Measurements from ENCODE around the gene RAVER1.
"Not testable (repeated sequence)": the region's sequence is repeated elsewhere in the genome, so short reads cannot be mapped to it uniquely, and the experiment has no call there.

RAVER1 gene

DNA sequence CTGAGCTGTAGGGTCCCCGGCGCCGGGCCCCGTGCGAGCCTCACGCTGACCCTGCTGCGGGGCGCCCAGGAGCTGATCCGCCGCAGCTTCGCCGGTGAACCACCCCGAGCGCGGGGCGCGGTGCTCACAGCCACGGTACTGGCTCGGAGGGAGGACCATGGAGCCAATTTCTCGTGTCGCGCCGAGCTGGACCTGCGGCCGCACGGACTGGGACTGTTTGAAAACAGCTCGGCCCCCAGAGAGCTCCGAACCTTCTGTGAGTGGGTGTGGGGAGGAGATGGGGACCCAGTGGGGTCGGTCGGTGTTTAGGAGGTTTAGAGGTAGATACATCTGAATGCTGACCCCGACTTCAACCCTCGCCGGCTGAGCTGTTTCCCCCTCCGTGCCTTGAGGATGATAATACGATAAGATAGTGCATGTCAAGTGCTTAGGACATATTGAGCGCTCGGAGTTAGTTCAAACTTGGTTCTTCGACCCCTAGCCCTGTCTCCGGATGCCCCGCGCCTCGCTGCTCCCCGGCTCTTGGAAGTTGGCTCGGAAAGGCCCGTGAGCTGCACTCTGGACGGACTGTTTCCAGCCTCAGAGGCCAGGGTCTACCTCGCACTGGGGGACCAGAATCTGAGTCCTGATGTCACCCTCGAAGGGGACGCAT, 41.6 kb downstream of the RAVER1 start:
- in situ Hi-C loops (cut with MboI; ENCODE audit: low sequenced_read_pairs): no loop called here

- in situ Hi-C loops (cut with MboI; ENCODE audit: low sequenced_read_pairs): no loop called here
Observed at GRCh38 chr19:10290876-10291553, 42.3 kb downstream of the RAVER1 start.

DNA sequence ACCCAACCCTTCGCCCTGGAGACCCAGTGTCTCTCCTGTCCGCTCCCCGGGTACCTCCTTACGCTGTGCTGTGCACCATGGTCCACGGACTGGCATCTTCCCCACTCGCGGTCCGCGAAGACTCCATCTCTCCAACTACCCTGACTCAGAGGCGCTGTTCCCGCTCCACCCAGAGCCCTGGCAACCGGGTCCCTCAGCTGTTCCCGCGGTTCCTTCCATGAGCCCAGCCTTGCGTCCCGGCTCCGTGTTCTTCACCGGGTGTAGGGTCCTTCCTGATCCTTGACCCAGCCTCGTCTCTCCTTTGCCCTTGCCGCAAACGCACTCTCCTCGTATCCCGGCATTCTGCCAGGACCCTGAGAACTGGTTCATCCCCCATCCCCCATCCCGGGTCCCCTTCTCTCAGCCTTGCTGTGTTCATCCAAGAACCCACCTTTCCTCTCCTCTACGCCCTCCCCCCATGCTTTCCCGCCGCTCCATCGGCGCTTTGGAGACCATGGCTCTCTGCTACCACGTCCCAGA, 42.9 kb downstream of the RAVER1 start:
- in situ Hi-C loops (cut with MboI; ENCODE audit: low sequenced_read_pairs): no loop called here

DNA sequence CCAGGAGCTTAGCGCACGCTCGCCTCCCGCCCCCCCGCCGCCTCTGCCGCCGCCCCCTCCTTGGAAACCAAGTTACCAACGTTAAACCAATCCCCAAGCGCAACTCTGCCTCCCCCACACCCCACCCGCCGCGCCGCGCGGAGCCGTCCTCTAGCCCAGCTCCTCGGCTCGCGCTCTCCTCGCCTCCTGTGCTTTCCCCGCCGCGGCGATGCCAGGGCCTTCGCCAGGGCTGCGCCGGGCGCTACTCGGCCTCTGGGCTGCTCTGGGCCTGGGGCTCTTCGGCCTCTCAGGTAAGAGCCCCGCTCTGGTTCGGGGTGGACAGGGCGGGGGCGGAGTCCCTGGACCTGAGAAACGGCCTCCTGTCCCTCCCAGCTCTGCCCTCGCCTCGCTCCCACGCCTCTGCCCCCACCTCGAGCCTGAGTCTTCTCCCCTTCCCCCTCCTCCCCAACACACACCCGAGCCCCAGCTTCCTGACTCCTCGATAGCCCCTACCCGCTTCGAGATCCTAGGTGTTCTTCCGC, 43.4 kb downstream of the RAVER1 start, which contains the start of gene ICAM5:
ICAM5 (plus strand) TSS at position 117 of the 521 bp plus-strand sequence; CDS start at position 209, 92 bp downstream.
- in situ Hi-C loops (cut with MboI; ENCODE audit: low sequenced_read_pairs): no loop called here

- in situ Hi-C loops (cut with MboI; ENCODE audit: low sequenced_read_pairs): no loop called here
Observed at GRCh38 chr19:10289167-10289835, 44.0 kb downstream of the RAVER1 start.

DNA sequence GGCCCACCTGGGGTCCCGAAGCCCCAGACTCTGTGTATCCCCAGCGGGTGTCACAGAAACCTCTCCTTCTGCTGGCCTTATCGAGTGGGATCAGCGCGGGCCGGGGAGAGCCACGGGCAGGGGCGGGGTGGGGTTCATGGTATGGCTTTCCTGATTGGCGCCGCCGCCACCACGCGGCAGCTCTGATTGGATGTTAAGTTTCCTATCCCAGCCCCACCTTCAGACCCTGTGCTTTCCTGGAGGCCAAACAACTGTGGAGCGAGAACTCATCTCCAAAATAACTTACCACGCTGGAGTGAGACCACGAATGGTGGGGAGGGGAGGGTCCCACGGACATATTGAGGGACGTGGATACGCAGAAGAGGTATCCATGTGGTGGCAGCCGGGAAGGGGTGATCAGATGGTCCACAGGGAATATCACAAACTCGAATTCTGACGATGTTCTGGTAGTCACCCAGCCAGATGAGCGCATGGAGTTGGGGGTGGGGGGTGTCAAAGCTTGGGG, 44.6 kb downstream of the RAVER1 start:
- in situ Hi-C loops (cut with MboI; ENCODE audit: low sequenced_read_pairs): no loop called here

DNA sequence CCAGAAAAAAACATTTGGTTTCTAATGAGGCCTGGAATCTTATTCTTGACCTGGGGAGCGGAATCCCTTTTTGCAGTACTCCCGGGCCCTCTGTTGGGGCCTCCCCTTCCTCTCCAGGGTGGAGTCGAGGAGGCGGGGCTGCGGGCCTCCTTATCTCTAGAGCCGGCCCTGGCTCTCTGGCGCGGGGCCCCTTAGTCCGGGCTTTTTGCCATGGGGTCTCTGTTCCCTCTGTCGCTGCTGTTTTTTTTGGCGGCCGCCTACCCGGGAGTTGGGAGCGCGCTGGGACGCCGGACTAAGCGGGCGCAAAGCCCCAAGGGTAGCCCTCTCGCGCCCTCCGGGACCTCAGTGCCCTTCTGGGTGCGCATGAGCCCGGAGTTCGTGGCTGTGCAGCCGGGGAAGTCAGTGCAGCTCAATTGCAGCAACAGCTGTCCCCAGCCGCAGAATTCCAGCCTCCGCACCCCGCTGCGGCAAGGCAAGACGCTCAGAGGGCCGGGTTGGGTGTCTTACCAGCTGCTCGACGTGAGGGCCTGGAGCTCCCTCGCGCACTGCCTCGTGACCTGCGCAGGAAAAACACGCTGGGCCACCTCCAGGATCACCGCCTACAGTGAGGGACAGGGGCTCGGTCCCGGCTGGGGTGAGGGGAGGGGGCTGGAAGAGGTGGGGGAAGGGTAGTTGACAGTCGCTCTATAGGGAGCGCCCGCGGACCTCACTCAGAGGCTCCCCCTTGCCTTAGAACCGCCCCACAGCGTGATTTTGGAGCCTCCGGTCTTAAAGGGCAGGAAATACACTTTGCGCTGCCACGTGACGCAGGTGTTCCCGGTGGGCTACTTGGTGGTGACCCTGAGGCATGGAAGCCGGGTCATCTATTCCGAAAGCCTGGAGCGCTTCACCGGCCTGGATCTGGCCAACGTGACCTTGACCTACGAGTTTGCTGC, 46.3 kb downstream of the RAVER1 start, which contains the start of gene ICAM4:
ICAM4 (plus strand) TSS at position 153 of the 935 bp plus-strand sequence; CDS start at position 211, 58 bp downstream.
- in situ Hi-C loops (cut with MboI; ENCODE audit: low sequenced_read_pairs): no loop called here

DNA sequence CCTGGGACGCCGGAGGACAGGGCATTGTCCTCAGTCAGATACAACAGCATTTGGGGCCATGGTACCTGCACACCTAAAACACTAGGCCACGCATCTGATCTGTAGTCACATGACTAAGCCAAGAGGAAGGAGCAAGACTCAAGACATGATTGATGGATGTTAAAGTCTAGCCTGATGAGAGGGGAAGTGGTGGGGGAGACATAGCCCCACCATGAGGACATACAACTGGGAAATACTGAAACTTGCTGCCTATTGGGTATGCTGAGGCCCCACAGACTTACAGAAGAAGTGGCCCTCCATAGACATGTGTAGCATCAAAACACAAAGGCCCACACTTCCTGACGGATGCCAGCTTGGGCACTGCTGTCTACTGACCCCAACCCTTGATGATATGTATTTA, 47.9 kb downstream of the RAVER1 start:
- in situ Hi-C loops (cut with MboI; ENCODE audit: low sequenced_read_pairs): no loop called here

- in situ Hi-C loops (cut with MboI; ENCODE audit: low sequenced_read_pairs): no loop called here
Observed at GRCh38 chr19:10284960-10285278, 48.4 kb downstream of the RAVER1 start.

DNA sequence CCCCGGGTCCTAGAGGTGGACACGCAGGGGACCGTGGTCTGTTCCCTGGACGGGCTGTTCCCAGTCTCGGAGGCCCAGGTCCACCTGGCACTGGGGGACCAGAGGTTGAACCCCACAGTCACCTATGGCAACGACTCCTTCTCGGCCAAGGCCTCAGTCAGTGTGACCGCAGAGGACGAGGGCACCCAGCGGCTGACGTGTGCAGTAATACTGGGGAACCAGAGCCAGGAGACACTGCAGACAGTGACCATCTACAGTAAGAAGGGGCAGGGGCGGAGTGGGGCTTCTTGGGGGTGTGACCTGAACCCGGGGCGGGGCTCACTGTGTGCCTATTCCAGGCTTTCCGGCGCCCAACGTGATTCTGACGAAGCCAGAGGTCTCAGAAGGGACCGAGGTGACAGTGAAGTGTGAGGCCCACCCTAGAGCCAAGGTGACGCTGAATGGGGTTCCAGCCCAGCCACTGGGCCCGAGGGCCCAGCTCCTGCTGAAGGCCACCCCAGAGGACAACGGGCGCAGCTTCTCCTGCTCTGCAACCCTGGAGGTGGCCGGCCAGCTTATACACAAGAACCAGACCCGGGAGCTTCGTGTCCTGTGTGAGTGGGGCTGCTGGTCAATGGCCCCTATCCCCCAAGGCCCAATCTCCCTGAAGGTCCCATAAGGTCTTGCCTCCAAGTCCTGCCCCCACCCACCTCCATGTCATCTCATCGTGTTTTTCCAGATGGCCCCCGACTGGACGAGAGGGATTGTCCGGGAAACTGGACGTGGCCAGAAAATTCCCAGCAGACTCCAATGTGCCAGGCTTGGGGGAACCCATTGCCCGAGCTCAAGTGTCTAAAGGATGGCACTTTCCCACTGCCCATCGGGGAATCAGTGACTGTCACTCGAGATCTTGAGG, 49.0 kb downstream of the RAVER1 start:
- in situ Hi-C loops (cut with MboI; ENCODE audit: low sequenced_read_pairs): no loop called here

DNA sequence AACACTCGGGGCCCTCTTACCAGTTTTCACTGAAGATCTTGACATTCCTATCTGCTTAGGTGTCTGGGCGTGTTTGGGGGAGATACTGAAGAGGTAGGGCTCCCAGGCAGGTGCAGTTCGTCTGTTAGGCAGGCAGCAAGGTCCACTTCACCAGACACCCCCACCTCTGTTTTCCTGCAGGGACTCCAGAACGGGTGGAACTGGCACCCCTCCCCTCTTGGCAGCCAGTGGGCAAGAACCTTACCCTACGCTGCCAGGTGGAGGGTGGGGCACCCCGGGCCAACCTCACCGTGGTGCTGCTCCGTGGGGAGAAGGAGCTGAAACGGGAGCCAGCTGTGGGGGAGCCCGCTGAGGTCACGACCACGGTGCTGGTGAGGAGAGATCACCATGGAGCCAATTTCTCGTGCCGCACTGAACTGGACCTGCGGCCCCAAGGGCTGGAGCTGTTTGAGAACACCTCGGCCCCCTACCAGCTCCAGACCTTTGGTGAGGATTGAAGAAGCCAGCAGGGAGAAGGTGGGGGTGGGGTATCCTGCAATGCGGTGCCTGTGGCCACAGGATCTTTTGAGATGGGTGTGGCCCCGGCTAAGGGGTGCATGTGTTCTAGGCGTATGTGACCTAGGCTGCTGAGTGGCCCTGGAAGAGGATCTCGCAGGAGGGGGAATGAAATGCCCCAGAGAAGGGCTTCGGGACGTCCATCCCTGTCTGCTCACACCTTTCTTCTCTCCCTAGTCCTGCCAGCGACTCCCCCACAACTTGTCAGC, 49.8 kb downstream of the RAVER1 start:
- in situ Hi-C loops (cut with MboI; ENCODE audit: low sequenced_read_pairs): no loop called here

DNA sequence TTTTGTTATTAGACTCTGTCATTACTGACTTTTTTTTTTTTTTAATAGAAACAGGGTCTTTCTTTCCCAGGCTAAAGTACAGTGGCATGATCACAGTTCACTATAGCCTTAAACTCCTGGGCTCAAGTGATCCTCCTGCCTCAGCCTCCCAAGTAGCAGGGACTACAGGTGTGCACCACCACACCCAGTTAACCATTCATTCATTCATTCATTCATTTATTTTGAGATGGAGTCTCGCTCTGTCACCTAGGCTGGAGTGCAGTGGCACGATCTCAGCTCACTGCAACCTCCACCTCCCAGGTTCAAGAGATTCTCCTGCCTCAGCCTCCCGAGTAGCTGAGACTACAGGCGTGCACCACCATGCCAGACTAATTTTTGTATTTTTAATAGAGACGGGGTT, 51.3 kb downstream of the RAVER1 start:
- in situ Hi-C loops (cut with MboI; ENCODE audit: low sequenced_read_pairs): not testable (repeated sequence)

GRCh38 chr19:10279737-10280442, 53.4 kb downstream of the RAVER1 start:
- in situ Hi-C loops (cut with MboI; ENCODE audit: low sequenced_read_pairs): no loop called here

- in situ Hi-C loops (cut with MboI; ENCODE audit: low sequenced_read_pairs): no loop called here
Observed at GRCh38 chr19:10278935-10279334, 54.4 kb downstream of the RAVER1 start.

DNA sequence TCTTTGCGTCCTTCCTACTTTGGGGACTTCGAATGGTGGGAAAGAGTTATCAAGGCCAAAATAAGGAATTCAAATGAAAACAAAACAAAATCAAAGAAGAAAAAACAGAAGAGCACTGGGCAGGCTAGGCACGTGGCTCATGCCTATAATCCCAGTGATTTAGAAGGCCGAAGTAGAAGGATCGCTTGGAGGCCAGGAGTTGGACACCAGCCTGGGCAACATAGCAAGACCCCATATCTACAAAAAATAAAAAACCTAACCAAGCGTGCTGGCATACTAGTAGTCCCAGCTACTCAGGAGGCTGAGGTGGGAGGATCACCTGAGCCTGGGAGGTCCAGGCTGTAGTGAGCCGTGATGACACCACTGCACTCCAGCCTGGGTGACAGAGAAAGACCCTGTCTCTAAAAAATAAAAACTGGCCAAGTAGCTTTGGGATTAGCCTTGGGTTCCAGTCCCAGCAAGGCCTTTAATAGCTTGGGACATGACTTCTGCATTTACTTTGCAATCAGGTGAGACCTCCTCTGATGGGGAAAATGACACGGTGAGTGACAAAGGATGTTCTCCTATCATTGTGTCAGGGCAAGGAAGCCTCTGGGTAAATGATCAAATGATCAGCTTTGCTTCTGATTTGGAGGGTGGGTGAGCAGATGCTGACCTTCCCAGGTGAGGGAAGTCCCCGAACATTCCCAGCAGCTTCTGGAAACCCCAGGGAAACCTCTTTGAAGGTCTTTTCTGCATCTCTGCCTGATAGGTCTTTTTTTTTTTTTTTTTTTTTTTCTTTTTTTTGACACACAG, 55.3 kb downstream of the RAVER1 start:
- in situ Hi-C loops (cut with MboI; ENCODE audit: low sequenced_read_pairs): no loop called here

GRCh38 chr19:10274589-10274988, 58.7 kb downstream of the RAVER1 start:
- in situ Hi-C loops (cut with MboI; ENCODE audit: low sequenced_read_pairs): no loop called here

DNA sequence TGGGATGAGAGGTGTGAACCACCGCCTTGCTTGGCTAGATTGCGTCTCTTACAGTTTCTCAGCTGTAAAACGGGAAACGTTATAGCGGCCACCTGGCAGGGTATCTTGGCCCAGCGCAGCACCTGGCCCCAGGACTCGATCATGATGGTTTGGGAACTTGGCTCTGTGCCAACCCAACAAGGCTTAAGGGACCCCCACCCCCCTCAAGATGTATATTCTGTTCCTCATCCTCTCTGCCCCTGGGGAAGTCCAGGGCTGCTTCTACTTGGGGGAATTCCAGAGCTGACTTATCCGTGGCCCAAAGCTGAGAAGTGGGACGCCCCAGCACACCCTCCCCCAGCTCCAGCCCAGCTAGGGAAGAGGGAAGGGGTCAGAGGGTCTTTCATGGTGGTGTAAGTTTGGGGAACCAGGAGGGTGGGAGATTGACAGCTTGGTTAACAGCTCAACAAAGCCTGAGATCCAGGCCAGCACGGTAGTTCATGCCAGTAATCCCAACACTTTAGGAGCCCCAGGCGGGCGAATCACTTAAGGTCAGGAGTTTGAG, 61.7 kb downstream of the RAVER1 start:
- in situ Hi-C loops (cut with MboI; ENCODE audit: low sequenced_read_pairs): no loop called here

Measured in hTERT RPE-1 (cell line).